HFFc6 (cell line): ENCODE data around the gene BZW1. TPM values are rescaled to one million over a fixed set of nuclear protein-coding genes. Genes with fewer than 3 reads are reported as not detected.

Experiments
- DNase-seq: peaks from one replicate; pipeline ENCODE4 v3.0.0-alpha.2; 2018
- H3K27ac Mint-ChIP-seq: 2 replicates; pipeline ENCODE4 v1.8.0; 2020; ENCODE audit warnings: mild to moderate bottlenecking, mixed read lengths
- H3K27me3 Mint-ChIP-seq: 2 replicates; pipeline ENCODE4 v1.8.0; 2021; ENCODE audit warnings: mild to moderate bottlenecking, moderate library complexity, mixed read lengths; ENCODE audit not compliant: insufficient read depth
- H3K36me3 Mint-ChIP-seq: 2 replicates; pipeline ENCODE4 v1.8.0; 2021; ENCODE audit warnings: low read depth, mixed read lengths
- H3K4me1 Mint-ChIP-seq: 2 replicates; pipeline ENCODE4 v1.8.0; 2020; ENCODE audit warnings: low read depth, mixed read lengths
- H3K4me3 Mint-ChIP-seq: 2 replicates; pipeline ENCODE4 v1.8.0; 2020; ENCODE audit warnings: mild to moderate bottlenecking, moderate library complexity, mixed read lengths
- H3K9me3 Mint-ChIP-seq: 2 replicates; pipeline ENCODE4 v1.8.0; 2020; ENCODE audit warnings: mild to moderate bottlenecking, mixed read lengths
- total RNA-seq, 6 experiments: library from RNA; stranded (reverse); fragmentation: NEBNext Ultra II Directional; extraction: Animal tissue kit (Norgen Biotek cat#: 25700); gene quantifications; 2 replicates in 1 of 6; 3 replicates in 5 of 6; pipeline ENCODE4 v1.2.3, GENCODE V29; 2021
- TF ChIP-seq, protein P1 (sequence below): fragments of 200-600 bp; sonication (generic); IDR thresholded peaks from 2 replicates; pipeline ENCODE4 v1.5.0; 2021; ENCODE audit warnings: antibody characterized with exemption, mild to moderate bottlenecking

The BZW1 gene
- total RNA-seq, 6 experiments from 2014 or later, result 318 to 459 (median 409) TPM

DNA sequence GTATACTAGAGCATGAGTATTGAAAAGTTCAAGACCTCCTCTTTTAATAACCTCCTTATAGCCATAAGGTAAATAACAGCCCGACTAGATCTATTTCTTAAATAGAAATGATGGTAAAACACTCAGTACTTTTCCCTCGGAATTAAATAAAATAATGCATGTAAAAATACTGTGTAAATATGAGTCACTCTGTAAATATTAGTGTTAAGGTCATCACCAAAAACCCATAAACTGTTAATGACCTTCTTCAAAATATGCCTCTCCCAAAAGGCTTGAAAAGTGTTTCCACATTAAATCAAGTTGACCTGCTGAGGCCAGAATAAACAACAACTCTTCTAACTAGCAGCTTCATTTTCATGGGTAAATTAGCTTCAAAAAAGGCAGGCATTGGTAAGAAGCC, 25.3 kb upstream of the BZW1 start:
- no peaks in the 10 kb centered on the region for H3K9me3 Mint-ChIP-seq
- H3K27me3 Mint-ChIP-seq, result no peaks in the 10 kb centered on the region
- H3K4me1 Mint-ChIP-seq, result peaks cover 72% of the 10 kb centered on the region
- peak overlapping the region; percentile 80 for H3K4me3 Mint-ChIP-seq
- H3K36me3 Mint-ChIP-seq, result no peaks in the 10 kb centered on the region
- peak overlapping the region; percentile 99 for H3K27ac Mint-ChIP-seq
- TF ChIP-seq, protein P1, sequence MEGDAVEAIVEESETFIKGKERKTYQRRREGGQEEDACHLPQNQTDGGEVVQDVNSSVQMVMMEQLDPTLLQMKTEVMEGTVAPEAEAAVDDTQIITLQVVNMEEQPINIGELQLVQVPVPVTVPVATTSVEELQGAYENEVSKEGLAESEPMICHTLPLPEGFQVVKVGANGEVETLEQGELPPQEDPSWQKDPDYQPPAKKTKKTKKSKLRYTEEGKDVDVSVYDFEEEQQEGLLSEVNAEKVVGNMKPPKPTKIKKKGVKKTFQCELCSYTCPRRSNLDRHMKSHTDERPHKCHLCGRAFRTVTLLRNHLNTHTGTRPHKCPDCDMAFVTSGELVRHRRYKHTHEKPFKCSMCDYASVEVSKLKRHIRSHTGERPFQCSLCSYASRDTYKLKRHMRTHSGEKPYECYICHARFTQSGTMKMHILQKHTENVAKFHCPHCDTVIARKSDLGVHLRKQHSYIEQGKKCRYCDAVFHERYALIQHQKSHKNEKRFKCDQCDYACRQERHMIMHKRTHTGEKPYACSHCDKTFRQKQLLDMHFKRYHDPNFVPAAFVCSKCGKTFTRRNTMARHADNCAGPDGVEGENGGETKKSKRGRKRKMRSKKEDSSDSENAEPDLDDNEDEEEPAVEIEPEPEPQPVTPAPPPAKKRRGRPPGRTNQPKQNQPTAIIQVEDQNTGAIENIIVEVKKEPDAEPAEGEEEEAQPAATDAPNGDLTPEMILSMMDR, result no peak
- DNase-seq, result peak; percentile 59

DNA sequence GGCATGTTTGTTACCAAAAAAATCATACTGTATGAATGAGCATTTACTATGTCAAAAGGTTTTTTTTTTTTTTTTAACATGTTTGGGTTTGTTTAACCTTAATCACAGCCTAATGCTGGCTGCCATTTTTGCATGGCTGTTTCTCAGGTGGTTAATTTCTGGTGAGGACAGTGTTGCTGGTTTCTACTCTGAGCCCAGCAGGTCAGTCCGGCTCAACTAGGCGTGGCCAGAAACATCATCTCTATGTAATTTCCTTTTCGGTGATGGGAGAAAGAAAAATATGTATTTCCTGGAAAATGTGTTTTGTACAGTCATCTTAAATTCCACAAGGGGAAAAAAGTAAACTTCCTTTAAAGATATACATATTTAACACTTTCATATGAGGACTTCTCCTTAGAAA, 24.9 kb upstream of the BZW1 start:
- H3K36me3 Mint-ChIP-seq, result no peaks in the 10 kb centered on the region
- TF ChIP-seq, protein P1, result no peak
- peak; percentile 67 for DNase-seq
- peak overlapping the region; percentile 99 for H3K27ac Mint-ChIP-seq
- peak overlapping the region; percentile 80 for H3K4me3 Mint-ChIP-seq
- peaks cover 72% of the 10 kb centered on the region for H3K4me1 Mint-ChIP-seq
- no peaks in the 10 kb centered on the region for H3K9me3 Mint-ChIP-seq
- H3K27me3 Mint-ChIP-seq, result no peaks in the 10 kb centered on the region

DNA sequence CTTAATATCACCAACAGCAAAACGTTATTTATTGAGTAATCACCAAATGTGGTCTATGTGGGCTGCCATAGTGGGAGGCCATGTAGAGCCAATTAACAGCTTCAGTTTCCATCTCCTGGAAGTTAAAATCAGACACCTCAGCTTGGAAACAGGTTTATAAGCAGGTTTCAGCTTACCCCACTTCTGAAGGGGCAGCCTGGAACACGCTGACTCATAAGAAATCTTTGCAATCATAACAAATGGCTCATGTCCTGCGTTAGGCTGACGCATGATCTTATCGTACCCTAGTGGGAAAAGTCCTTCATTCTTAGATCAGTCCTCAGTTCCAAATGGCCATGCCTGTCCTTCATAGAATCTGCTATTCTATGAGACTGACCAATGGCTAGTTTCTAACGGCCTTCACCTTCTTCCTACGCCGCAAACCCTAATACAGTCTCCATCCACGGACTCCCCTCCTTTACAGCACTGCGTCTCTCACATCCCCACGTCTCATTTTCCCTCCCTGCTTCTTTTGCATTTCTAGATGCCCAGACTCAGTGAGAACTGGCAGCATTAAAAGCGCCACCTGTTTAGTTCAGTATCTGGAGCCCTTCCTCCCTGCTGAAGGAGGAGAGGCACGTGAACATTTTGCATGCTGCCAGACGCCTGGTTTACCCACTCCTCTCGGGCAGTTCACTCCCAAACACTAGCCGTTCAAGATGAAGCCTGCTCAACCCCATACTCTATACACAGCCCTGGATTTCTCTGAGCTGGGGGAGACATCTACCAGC, 24.2 kb upstream of the BZW1 start:
- TF ChIP-seq, protein P1, result no peak
- peak; percentile 90 for DNase-seq
- peaks cover 66% of the 10 kb centered on the region for H3K4me1 Mint-ChIP-seq
- no peaks in the 10 kb centered on the region for H3K9me3 Mint-ChIP-seq
- peak overlapping the region; percentile 80 for H3K4me3 Mint-ChIP-seq
- H3K27ac Mint-ChIP-seq, result peak overlapping the region; percentile 99
- H3K27me3 Mint-ChIP-seq, result no peaks in the 10 kb centered on the region
- no peaks in the 10 kb centered on the region for H3K36me3 Mint-ChIP-seq

DNA sequence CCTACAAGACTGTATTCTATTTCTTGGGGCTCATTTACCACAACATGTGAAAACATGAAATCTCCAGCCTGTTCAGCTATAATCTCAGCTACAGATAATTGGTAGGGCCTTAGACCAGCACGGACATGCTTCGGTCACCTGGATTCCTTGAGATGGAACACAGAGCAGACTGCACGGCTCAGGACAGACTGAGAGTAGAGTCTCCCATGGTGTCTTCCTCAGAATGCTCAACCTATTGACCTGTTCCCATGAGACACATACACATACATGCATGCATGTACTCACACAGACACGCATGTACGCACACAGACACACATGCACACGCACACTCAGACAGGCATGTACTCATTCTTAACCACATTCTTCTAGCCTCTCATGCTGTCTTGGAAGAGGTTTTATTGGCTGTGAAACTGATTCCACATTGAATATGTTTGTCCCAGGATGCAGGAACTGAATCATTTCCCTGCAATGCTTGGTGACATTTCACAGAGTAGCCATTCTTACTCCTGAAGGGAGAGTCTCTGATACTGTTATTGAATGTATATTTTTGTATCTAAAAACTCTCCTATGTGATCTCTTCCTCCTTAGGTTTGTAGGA, 23.5 kb upstream of the BZW1 start:
- Mint-ChIP-seq H3K36me3 (no peaks in the 10 kb centered on the region), H3K27me3 (no peaks in the 10 kb centered on the region), H3K4me3 (peak overlapping the region; percentile 80), H3K4me1 (peaks cover 63% of the 10 kb centered on the region), H3K9me3 (no peaks in the 10 kb centered on the region), H3K27ac (peak overlapping the region; percentile 99)
- TF ChIP-seq, protein P1, result no peak
- peak; percentile 75 for DNase-seq

DNA sequence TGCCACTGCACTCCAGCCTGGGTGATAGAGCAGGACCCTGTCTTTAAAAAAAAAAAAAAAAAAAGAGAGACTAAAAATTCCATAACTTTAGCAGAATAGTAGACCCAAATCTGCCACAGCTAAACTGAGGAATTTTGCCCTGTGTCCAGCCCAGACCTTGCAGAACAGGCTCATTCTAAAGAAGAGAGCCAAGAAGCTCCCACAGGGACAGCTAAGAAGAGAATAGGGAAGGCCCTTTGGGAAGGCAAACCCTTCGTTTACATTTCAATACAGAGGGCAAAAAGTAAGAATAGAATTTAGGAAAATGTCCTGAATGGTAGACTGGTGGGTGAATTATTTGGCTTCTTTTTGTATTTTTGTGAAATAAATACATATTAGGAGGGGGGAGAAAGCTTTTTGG, 21.5 kb upstream of the BZW1 start:
- Mint-ChIP-seq H3K4me1 (peaks cover 61% of the 10 kb centered on the region), H3K27me3 (no peaks in the 10 kb centered on the region), H3K4me3 (no peak overlapping the region), H3K27ac (no peak overlapping the region), H3K36me3 (no peaks in the 10 kb centered on the region), H3K9me3 (no peaks in the 10 kb centered on the region)
- no peak for DNase-seq
- TF ChIP-seq, protein P1, result no peak
